ENCODE results near the gene C11orf68.

The C11orf68 gene

DNA sequence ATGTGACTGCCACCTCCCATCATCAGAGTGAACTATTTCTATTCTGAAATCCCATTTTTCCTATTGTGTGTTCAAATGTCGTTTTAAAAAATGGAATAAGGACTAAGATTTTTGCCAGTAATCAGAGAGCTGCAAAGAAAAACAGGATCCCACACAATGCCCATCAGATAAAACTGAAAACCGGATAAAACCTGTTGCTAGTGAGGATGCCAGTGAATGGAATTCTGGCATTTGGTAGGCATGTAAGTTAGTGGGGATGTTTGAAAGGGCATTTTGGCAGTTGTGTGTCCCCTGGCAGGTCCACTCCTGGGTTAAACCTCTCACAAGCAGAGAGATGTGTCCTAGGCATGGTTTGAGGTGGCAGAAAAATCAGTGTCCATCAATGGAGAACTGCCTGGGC lies 6.5 kb upstream of the C11orf68 start:
- Histone ChIP-seq H3K4me1 (ENCODE audit: control insufficient read depth, insufficient read depth, low read length) (no peaks in the 10 kb centered on the region), H3K36me3 (ENCODE audit: control insufficient read depth, insufficient read depth, low read length) (0 out of 2 replicates have a peak, but pooled peaks cover 4% of the 10 kb centered on the region), H3K27me3 (ENCODE audit: control insufficient read depth, insufficient read depth, low read length) (no peaks in the 10 kb centered on the region), H3K27ac (ENCODE audit: low read length) (no peak overlapping the region), H3K4me3 (ENCODE audit: low read length) (no peak overlapping the region), H3K9me3 (ENCODE audit: control insufficient read depth, insufficient read depth, low read length) (no peaks in the 10 kb centered on the region)
- DNase-seq (ENCODE audit: low read depth, low spot score) = no peak
- WGBS (ENCODE audit: insufficient coverage, insufficient read length) = no CpG with 5 or more reads among the region's 2 CpGs

DNA sequence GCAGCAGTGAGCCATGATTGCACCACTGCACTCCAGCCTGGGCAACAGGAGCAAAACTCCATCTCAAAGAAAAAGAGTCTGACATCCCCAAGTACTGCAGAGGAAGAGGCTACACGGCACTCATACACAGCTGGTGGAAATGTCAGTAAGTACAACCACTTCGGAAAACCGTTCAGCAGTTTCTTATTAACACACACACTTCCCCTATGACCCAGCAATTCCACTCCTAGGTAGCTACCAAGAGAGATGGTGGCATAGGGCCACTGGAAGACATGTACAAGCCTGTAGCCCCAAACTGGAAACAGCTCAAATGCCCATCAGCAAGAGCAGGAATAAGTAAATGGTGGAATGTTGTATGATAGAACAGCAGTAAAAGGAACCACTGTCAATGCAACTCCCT lies 3.7 kb upstream of the C11orf68 start:
- no peaks in the 10 kb centered on the region for H3K27me3 ChIP-seq (ENCODE audit: control insufficient read depth, insufficient read depth, low read length)
- H3K9me3 ChIP-seq (ENCODE audit: control insufficient read depth, insufficient read depth, low read length) = no peaks in the 10 kb centered on the region
- WGBS (ENCODE audit: insufficient coverage, insufficient read length) = no CpG with 5 or more reads among the region's 3 CpGs
- no peak overlapping the region for H3K27ac ChIP-seq (ENCODE audit: low read length)
- no peak for DNase-seq (ENCODE audit: low read depth, low spot score)
- no peak overlapping the region for H3K4me3 ChIP-seq (ENCODE audit: low read length)
- H3K4me1 ChIP-seq (ENCODE audit: control insufficient read depth, insufficient read depth, low read length) = no peaks in the 10 kb centered on the region; the same call in 1 of the 2 replicates
- peaks cover 4% of the 10 kb centered on the region; the same call in 1 of the 2 replicates for H3K36me3 ChIP-seq (ENCODE audit: control insufficient read depth, insufficient read depth, low read length)

DNA sequence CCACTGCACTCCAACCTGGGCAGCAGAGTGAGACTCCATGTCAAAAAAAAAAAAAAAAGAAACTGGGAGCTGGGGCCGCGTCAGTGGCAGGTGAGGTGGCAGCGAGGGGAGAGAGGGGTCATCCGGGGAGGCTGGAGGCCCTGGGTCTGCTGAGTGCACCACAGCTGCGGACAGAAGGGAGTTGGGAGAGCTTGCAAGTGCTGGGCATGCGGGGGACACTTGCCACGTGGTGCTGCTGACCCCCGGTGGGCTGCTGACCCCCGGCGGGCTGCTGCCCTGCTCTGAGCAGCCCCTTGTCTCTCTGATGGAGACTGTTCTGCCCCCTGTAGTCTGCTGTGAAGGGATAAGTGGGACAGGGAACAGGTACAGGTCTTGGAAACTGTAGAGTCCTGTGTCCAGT lies 3.0 kb upstream of the C11orf68 start:
- WGBS (ENCODE audit: insufficient coverage, insufficient read length) = no CpG with 5 or more reads among the region's 10 CpGs
- Histone ChIP-seq H3K27ac (ENCODE audit: low read length) (no peak overlapping the region), H3K36me3 (ENCODE audit: control insufficient read depth, insufficient read depth, low read length) (peaks cover 4% of the 10 kb centered on the region; the same call in 1 of the 2 replicates), H3K27me3 (ENCODE audit: control insufficient read depth, insufficient read depth, low read length) (no peaks in the 10 kb centered on the region), H3K4me1 (ENCODE audit: control insufficient read depth, insufficient read depth, low read length) (no peaks in the 10 kb centered on the region; the same call in 1 of the 2 replicates), H3K4me3 (ENCODE audit: low read length) (no peak overlapping the region), H3K9me3 (ENCODE audit: control insufficient read depth, insufficient read depth, low read length) (no peaks in the 10 kb centered on the region)
- DNase-seq (ENCODE audit: low read depth, low spot score) = no peak

DNA sequence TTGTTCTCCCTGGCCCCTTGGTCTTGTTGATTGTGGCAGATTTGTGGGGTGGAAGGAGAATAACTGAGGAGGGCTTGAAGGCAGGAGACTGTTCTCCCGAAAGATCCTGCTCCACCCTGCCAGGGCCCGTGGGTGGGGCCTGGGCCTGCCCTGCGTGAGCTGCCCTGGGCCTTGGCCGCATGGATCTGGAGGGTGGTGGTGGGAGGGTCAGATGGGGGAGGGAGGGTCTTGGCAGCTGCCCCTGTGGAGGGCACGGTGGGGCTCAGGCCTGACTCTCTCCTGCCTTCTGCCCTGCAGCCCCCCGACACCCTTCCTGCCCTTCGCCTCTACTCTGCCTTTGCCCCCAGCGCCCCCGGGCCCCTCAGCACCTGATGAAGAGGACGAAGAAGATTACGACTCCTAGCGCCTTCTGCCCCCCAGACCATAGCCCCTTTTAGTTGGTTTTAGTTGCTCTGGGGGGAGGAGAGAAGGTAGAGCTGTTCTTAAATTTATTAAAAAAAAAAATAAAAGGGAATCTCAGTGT lies 2.2 kb upstream of the C11orf68 start:
- Histone ChIP-seq H3K27ac (ENCODE audit: low read length) (no peak overlapping the region), H3K9me3 (ENCODE audit: control insufficient read depth, insufficient read depth, low read length) (no peaks in the 10 kb centered on the region), H3K4me3 (ENCODE audit: low read length) (no peak overlapping the region), H3K36me3 (ENCODE audit: control insufficient read depth, insufficient read depth, low read length) (peaks cover 4% of the 10 kb centered on the region; the same call in 1 of the 2 replicates), H3K27me3 (ENCODE audit: control insufficient read depth, insufficient read depth, low read length) (no peaks in the 10 kb centered on the region), H3K4me1 (ENCODE audit: control insufficient read depth, insufficient read depth, low read length) (no peaks in the 10 kb centered on the region; the same call in 1 of the 2 replicates)
- WGBS (ENCODE audit: insufficient coverage, insufficient read length) = no CpG with 5 or more reads among the region's 12 CpGs
- no peak for DNase-seq (ENCODE audit: low read depth, low spot score)

GRCh38 chr11:65920372-65920802 lies 1.5 kb upstream of the C11orf68 start:
- no peaks in the 10 kb centered on the region for H3K27me3 ChIP-seq (ENCODE audit: control insufficient read depth, insufficient read depth, low read length)
- H3K9me3 ChIP-seq (ENCODE audit: control insufficient read depth, insufficient read depth, low read length) = no peaks in the 10 kb centered on the region
- WGBS (ENCODE audit: insufficient coverage, insufficient read length) = no CpG with 5 or more reads among the region's 15 CpGs
- DNase-seq (ENCODE audit: low read depth, low spot score) = no peak
- no peak overlapping the region for H3K27ac ChIP-seq (ENCODE audit: low read length)
- H3K4me1 ChIP-seq (ENCODE audit: control insufficient read depth, insufficient read depth, low read length) = no peaks in the 10 kb centered on the region; the same call in 1 of the 2 replicates
- H3K36me3 ChIP-seq (ENCODE audit: control insufficient read depth, insufficient read depth, low read length) = peaks cover 4% of the 10 kb centered on the region; the same call in 1 of the 2 replicates
- H3K4me3 ChIP-seq (ENCODE audit: low read length) = peak overlapping the region; percentile 78; the same call in 1 of the 2 replicates

DNA sequence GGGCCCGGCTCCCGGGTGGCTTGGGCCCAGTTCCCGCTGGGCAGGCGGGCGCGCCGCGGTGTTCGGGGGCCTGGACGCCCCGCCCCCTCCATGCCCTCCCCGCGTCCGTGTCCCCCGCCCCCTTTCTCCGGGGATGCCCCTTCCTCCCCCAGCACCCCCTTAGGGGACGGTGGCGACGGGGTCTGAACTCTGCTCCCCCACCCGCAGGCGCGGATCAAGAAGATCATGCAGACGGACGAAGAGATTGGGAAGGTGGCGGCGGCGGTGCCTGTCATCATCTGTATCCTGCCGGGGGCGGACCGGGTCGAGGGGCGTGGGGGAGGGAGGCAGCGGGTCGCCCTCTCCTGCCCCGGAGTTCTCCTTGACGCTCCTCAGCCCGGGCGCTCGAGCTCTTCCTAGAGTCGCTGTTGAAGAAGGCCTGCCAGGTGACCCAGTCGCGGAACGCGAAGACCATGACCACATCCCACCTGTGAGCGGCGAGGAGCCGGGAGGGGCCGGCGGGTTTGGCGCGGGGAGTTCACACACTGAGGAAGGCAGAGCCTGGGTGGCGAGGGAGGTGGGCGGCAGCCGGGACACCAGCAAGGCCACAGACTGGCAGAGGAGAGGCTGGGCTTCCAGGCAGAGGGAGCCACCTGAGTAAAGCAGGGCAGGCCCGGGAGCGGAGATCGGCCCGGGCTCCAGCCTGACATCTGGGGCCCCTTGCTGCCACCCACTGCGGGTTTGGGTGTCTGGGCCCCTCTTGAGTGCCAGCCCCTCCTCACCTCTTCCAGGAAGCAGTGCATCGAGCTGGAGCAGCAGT lies 910 bp upstream of the C11orf68 start:
- Histone ChIP-seq H3K27me3 (ENCODE audit: control insufficient read depth, insufficient read depth, low read length) (no peaks in the 10 kb centered on the region), H3K4me1 (ENCODE audit: control insufficient read depth, insufficient read depth, low read length) (peaks cover 2% of the 10 kb centered on the region; the same call in 1 of the 2 replicates), H3K9me3 (ENCODE audit: control insufficient read depth, insufficient read depth, low read length) (no peaks in the 10 kb centered on the region), H3K36me3 (ENCODE audit: control insufficient read depth, insufficient read depth, low read length) (peaks cover 4% of the 10 kb centered on the region; the same call in 1 of the 2 replicates), H3K4me3 (ENCODE audit: low read length) (peak overlapping the region; percentile 78; the same call in 1 of the 2 replicates), H3K27ac (ENCODE audit: low read length) (no peak overlapping the region)
- no peak for DNase-seq (ENCODE audit: low read depth, low spot score)
- WGBS (ENCODE audit: insufficient coverage, insufficient read length) = no CpG with 5 or more reads among the region's 60 CpGs

GRCh38 chr11:65919141-65919572 lies 295 bp upstream of the C11orf68 start, which contains the start of gene DRAP1:
DRAP1 (plus strand) TSS chr11:65919426; CDS start chr11:65919502, 76 bp downstream.
- WGBS (ENCODE audit: insufficient coverage, insufficient read length) = no CpG with 5 or more reads among the region's 59 CpGs
- Histone ChIP-seq H3K4me3 (ENCODE audit: low read length) (peak within 1 kb of the TSS; percentile 92), H3K4me1 (ENCODE audit: control insufficient read depth, insufficient read depth, low read length) (peaks cover 2% of the 10 kb centered on the region; the same call in 1 of the 2 replicates), H3K27ac (ENCODE audit: low read length) (no peak within 1 kb of the TSS), H3K9me3 (ENCODE audit: control insufficient read depth, insufficient read depth, low read length) (no peaks in the 10 kb centered on the region), H3K27me3 (ENCODE audit: control insufficient read depth, insufficient read depth, low read length) (no peaks in the 10 kb centered on the region), H3K36me3 (ENCODE audit: control insufficient read depth, insufficient read depth, low read length) (peaks cover 4% of the 10 kb centered on the region; the same call in 1 of the 2 replicates)
- peak; percentile 85 for DNase-seq (ENCODE audit: low read depth, low spot score)

DNA sequence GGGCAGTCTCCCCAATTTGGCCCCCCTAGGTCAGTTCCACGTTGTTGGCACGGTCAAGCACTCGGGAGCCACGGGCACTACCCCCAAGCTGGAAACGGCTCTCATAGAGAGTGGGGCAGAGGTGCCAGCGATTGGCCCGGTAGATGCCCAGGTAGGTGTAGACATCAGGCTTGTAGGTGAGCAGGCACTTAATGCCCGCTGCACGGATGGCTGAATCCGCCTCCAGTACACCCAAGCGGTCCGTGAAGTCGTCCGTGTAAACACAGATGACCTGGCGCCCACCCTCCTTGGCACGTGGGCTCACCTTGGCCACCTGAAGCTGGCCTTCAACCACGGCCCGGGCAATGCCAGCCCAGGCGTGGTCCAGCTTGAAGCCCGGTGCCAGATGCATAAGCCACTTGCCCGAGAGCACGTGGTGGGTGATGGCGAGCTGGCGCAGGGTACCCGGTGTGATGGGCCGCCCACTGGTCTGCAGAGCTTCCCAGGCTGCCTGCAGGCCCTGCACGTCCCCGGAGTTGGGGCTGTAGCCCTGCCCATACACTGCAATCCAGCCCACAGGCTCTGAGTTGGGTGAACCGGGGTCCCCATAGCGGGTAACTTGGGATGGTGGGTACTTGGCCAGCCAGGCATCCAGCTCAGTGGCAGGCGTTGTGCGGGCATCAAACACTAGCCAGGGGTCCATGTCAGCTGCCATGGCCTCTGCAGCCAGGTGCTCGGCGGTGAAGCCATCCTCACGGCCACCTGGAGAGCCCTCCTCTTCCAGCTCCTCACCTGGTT lies 1.2 kb downstream of the C11orf68 start:
- Histone ChIP-seq H3K9me3 (ENCODE audit: control insufficient read depth, insufficient read depth, low read length) (no peaks in the 10 kb centered on the region), H3K4me1 (ENCODE audit: control insufficient read depth, insufficient read depth, low read length) (peaks cover 2% of the 10 kb centered on the region; the same call in 1 of the 2 replicates), H3K27me3 (ENCODE audit: control insufficient read depth, insufficient read depth, low read length) (no peaks in the 10 kb centered on the region), H3K27ac (ENCODE audit: low read length) (no peak overlapping the region), H3K36me3 (ENCODE audit: control insufficient read depth, insufficient read depth, low read length) (peaks cover 4% of the 10 kb centered on the region; the same call in 1 of the 2 replicates), H3K4me3 (ENCODE audit: low read length) (peak overlapping the region; percentile 92; the same call in 1 of the 2 replicates)
- DNase-seq (ENCODE audit: low read depth, low spot score) = no peak
- WGBS (ENCODE audit: insufficient coverage, insufficient read length) = no CpG with 5 or more reads among the region's 35 CpGs

DNA sequence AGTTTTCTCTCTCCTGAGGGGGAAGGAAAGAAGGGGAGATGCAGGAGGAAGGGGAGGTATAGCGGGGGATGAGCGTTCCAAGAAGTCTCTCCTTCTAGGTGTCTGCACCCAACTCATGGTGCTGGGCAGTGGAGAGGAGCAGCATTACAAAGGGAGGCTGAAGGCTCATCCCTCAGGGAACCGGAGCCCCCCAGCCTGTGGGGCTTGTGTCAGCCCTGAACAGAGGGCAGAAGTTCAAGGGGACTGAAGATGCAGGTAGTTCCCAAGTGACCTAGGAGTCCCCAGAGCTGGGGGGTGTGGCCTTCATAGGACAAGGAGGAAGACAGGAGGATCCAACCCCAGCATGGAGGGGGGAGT lies 1.8 kb downstream of the C11orf68 start:
- DNase-seq (ENCODE audit: low read depth, low spot score) = no peak
- peaks cover 2% of the 10 kb centered on the region; the same call in 1 of the 2 replicates for H3K36me3 ChIP-seq (ENCODE audit: control insufficient read depth, insufficient read depth, low read length)
- peaks cover 2% of the 10 kb centered on the region; the same call in 1 of the 2 replicates for H3K4me1 ChIP-seq (ENCODE audit: control insufficient read depth, insufficient read depth, low read length)
- H3K9me3 ChIP-seq (ENCODE audit: control insufficient read depth, insufficient read depth, low read length) = no peaks in the 10 kb centered on the region
- no peak overlapping the region for H3K4me3 ChIP-seq (ENCODE audit: low read length)
- no CpG with 5 or more reads among the region's 3 CpGs for WGBS (ENCODE audit: insufficient coverage, insufficient read length)
- H3K27ac ChIP-seq (ENCODE audit: low read length) = no peak overlapping the region
- H3K27me3 ChIP-seq (ENCODE audit: control insufficient read depth, insufficient read depth, low read length) = no peaks in the 10 kb centered on the region

DNA sequence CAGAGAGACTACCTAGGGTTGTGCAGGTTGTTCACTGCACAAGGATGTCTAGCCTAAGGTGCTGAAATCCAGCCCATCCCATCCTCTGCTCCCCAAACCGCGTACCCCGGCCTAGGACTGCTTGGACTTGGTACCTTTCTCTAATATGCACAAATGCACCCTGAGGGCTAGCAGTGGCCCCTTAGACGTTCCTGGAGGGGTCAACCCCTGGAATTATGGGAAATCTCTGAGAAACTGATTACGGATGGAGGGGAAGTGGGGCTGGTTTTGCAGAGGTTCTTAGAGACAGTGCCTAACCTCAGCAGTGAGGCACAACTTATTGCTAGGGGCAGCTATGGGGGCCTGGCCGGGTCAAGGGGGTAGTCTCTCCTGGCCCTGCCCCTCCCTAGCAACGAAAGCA lies 2.5 kb downstream of the C11orf68 start:
- no peaks in the 10 kb centered on the region for H3K9me3 ChIP-seq (ENCODE audit: control insufficient read depth, insufficient read depth, low read length)
- H3K36me3 ChIP-seq (ENCODE audit: control insufficient read depth, insufficient read depth, low read length) = no peaks in the 10 kb centered on the region; the same call in 1 of the 2 replicates
- H3K27me3 ChIP-seq (ENCODE audit: control insufficient read depth, insufficient read depth, low read length) = no peaks in the 10 kb centered on the region
- WGBS (ENCODE audit: insufficient coverage, insufficient read length) = no CpG with 5 or more reads among the region's 7 CpGs
- no peak for DNase-seq (ENCODE audit: low read depth, low spot score)
- H3K4me3 ChIP-seq (ENCODE audit: low read length) = no peak overlapping the region
- peaks cover 3% of the 10 kb centered on the region; the same call in 1 of the 2 replicates for H3K4me1 ChIP-seq (ENCODE audit: control insufficient read depth, insufficient read depth, low read length)
- no peak overlapping the region for H3K27ac ChIP-seq (ENCODE audit: low read length)
